Stimulated activated CD4-positive, alpha-beta T cell treated with anti-CD3 and anti-CD28 coated beads, Interleukin-1b, Interleukin-23, amount 100 ng/mL, for 1 hour (primary cell): Measurements from ENCODE around the gene XIRP1.
"Not testable (repeated sequence)": the region's sequence is repeated elsewhere in the genome, so short reads cannot be mapped to it uniquely, and the experiment has no call there.

Experiments
- DNase-seq, 2 donors: peaks; one replicate each; pipeline ENCODE4 v3.0.0-alpha.2; 2020; ENCODE audit warnings: low read depth in 2 of 2

XIRP1 gene

GRCh38 chr3:39186692-39187151, 5.7 kb downstream of the XIRP1 start:
- DNase-seq = no peak

- DNase-seq = no peak
Measured at GRCh38 chr3:39185959-39186691, 6.3 kb downstream of the XIRP1 start.

- no peak for DNase-seq
Measured at GRCh38 chr3:39185326-39185958, 7.0 kb downstream of the XIRP1 start.

GRCh38 chr3:39184968-39185285, 7.5 kb downstream of the XIRP1 start:
- DNase-seq = no peak

- no peak for DNase-seq
Measured at GRCh38 chr3:39184081-39184967, 8.1 kb downstream of the XIRP1 start.

GRCh38 chr3:39183211-39184080, 8.9 kb downstream of the XIRP1 start:
- DNase-seq = no peak

GRCh38 chr3:39181408-39182335, 10.7 kb downstream of the XIRP1 start:
- DNase-seq = no peak

- DNase-seq = peak; percentile 72 to 76
Measured at GRCh38 chr3:39180546-39181346, 11.6 kb downstream of the XIRP1 start.

- no peak for DNase-seq
Measured at GRCh38 chr3:39180183-39180545, 12.2 kb downstream of the XIRP1 start.

- DNase-seq = no peak
Measured at GRCh38 chr3:39178553-39178952, 13.8 kb downstream of the XIRP1 start.

GRCh38 chr3:39177708-39178332, 14.6 kb downstream of the XIRP1 start:
- DNase-seq = peak in 1 of 2 donors; percentile 48

GRCh38 chr3:39176025-39176714, 16.2 kb downstream of the XIRP1 start:
- DNase-seq = no peak

GRCh38 chr3:39173318-39174125, 18.9 kb downstream of the XIRP1 start:
- no peak for DNase-seq

GRCh38 chr3:39171860-39172259, 20.5 kb downstream of the XIRP1 start:
- no peak for DNase-seq

- not testable (repeated sequence) for DNase-seq
Measured at GRCh38 chr3:39170877-39171276, 21.5 kb downstream of the XIRP1 start.

- no peak for DNase-seq
Measured at GRCh38 chr3:39170461-39170860, 21.9 kb downstream of the XIRP1 start.

- no peak for DNase-seq
Measured at GRCh38 chr3:39169712-39170111, 22.7 kb downstream of the XIRP1 start.
